Stimulated activated CD8-positive, alpha-beta memory T cell treated with anti-CD3 and anti-CD28 coated beads, Interleukin-15, amount 100 ng/mL, for 24 hours (primary cell): ENCODE measurements around the gene DLGAP4.

ENCODE experiments used
- DNase-seq: peaks from one replicate; pipeline ENCODE4 v3.0.0-alpha.2; 2020; ENCODE audit warnings: low read depth

DLGAP4 gene, protein sequence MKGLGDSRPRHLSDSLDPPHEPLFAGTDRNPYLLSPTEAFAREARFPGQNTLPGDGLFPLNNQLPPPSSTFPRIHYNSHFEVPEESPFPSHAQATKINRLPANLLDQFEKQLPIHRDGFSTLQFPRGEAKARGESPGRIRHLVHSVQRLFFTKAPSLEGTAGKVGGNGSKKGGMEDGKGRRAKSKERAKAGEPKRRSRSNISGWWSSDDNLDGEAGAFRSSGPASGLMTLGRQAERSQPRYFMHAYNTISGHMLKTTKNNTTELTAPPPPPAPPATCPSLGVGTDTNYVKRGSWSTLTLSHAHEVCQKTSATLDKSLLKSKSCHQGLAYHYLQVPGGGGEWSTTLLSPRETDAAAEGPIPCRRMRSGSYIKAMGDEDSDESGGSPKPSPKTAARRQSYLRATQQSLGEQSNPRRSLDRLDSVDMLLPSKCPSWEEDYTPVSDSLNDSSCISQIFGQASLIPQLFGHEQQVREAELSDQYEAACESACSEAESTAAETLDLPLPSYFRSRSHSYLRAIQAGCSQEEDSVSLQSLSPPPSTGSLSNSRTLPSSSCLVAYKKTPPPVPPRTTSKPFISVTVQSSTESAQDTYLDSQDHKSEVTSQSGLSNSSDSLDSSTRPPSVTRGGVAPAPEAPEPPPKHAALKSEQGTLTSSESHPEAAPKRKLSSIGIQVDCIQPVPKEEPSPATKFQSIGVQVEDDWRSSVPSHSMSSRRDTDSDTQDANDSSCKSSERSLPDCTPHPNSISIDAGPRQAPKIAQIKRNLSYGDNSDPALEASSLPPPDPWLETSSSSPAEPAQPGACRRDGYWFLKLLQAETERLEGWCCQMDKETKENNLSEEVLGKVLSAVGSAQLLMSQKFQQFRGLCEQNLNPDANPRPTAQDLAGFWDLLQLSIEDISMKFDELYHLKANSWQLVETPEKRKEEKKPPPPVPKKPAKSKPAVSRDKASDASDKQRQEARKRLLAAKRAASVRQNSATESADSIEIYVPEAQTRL

DNA sequence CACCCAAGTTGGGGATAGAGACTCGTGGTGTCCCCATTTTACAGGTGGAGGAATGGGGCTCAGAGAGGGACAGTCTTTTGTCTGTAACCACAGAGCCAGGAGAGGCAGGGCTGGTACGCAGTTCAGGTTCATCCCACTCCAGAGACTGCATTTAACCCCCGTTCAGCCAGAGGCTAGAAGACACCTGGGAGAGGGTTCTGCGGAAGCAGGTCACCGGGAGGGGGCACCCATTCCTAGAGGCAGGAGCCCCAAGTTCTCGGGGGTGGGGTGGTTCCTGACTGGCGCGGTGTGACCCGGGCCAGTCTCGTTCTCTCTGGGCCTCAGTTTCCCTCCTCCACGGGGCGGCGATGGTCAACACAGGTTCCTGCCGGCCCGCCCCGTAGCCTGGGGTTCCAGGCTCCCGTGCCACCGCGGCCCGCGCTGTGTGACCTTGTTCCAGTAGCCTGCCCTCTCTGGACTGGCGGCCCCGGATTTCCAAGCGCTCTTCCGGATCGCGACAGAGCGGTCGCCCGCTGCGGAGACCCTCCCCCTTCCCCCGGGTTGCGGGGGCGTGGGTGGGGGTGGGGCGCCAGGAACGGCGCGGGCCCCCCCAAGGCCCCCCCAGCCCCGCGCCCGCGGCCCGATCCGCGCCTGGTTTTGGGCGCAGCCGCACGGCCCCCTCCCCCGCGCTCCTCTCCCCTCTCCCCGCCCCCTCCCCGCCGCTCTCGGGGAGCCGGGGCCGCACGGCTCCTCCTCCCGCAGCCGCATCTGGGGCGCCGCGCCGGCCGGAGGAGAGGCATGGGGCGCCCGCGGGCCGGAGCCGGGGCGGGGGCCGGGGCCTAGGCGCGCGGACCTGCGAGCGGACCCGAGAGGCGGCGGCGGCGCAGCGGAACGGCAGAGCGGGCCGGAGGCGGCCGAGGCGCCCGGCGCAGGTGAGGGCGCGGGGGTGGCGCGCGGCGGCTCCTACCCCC is at the start of gene DLGAP4:
Gene DLGAP4 (plus strand): TSS at position 738 of the 950 bp plus-strand sequence. CDS start 125,379 bp downstream, outside the sequence.
- no peak for DNase-seq

DNA sequence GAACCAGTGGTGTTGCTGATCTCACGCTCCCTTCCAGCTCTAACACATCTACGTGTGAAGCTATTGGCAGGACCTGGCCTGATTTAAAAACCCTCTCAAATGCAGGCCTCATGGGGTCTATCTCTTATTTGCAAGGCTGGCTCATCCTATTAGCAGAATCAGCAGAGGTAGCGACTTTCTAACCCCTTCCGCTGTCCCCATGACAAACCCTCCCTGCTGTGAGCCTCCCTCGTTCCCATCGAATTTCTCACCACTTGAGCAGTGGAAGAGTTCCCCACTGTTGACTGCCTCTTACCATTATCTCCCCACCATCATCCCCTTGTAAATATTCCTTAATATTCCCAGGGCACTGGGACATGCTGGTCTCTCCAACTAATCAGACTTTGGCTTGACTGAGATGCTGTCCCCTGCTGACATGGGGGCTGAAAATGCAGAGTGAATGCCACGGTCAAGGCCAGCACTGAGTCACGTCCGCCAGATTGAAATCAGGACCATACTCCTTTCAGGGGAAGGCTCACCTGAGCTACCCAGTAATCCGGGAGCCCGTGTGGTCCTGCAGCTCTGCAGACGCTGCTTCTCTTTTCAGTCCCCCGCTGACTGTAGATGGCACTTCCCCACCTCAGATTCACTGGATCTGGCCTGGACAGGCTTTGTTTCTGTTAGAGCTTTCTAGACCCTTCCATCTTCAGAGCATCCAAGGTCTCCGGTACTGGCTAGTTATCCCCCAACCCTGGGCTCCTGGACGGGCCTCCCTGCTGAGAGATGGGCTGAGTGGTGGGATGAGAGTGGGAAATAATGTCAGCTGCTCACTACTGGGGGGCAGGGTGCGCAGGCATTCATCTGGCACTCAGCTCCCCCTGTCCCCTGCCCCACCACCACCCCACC is 46.7 kb upstream of the DLGAP4 start:
- no peak for DNase-seq

DNA sequence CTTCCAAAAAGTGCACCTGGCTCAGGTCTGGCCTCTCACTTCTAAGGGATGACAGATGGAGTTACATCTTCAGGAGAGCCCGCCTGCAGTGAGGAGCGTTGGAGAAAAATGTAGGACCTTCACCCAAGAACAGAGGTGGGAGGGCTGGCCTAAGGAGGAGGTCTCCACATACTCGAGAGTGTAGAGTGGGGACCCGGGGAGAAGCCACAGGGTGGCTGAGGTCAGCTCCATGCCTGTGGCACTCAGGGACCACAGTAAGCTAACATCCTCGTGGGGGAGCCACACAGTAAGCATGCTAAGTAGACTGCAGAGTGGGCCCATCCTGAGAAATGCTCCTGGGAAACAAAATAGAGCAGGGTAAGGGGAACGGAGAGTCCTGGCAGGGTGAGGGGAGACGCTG is 45.8 kb upstream of the DLGAP4 start:
- DNase-seq = no peak

DNA sequence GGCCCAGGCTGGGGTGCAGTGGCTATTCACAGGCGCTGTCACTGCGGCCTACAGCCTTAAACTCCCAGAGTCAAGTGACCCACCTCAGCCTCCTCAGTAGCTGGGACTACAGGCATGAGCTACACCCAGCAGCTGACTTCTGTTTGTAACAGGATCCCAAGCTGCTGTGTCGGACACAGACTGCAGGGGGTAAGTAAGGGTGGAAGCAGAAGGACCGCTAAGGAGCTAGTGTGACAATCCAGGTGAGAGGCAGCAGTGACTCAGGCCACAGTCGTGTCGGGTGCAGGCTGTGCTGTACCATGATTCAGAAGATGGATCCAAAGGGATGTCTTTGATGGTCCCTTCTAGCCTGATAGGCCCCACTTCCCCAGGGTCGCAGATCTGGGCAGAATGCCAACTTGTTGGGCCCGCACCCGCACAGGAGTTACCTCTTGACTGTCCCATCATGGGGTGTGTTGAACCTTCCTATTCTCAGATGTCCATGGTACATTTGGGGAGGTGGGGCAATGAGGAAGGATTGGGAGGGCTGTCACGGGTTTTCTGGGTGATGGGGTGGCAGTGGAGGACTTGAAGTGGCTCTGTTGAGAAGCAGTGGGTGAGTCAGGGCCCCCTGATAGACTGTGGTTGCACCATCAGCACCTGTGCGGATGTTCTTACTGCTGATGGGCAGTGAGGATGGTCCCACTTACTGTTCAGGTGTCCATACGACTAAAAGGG is 44.6 kb upstream of the DLGAP4 start:
- DNase-seq = no peak

DNA sequence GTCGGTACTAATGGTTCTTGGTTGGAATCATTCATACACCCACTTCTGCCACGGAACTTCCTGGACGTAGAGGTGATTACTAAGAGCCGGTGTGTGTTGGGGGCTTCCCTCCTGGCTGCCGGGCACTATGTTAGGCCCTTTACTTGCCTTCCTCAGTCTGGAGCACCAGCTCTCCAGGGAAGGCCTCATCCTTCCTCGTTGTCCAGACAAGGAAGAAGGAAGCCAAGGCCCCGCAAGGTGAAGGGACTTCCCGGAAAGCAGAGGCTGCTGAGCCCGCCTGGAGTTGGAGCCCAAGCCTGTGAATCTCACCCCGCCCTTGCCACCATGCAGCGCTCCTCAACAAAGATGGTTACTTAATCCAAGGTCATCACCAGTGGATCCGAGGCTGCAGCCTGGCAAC is 43.7 kb upstream of the DLGAP4 start:
- DNase-seq = no peak

DNA sequence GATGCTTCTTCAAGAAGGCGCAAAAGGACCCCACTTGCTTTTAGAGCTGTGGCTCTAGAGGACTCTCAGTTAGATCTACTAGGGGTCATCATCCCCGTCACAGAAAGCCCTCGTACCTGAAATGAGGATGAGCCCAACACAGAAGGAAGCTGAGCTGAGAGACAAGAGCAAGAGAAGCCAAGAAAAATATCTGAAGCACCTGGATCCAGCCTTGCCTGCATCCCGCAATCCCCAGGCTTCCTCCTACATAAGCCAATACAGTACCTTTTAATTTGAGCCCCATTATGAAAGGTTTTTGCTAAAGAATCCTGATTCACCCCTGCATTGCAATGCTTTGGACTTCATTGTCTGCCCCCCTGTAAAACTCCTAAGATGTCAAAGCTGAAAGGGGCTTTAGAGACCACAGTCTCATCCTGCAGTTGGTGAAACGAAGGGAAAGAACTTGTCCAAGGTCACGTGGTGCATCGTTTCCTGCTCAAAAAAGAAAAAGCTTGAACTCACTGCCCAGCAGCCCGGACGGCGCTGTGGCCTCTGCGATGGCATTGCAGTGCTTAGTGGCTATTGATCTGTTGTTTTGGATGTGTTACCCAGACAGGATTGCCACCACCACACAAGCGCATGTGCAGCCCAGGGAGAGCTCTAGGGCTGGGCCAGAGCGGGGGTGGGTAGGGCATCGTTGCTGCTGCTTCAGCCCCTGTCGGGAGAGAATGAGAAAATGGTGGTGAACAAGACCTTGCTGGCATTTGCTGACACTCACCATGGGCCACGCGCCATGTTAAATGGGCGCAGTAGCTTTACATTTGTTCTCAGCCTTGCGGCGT is 41.5 kb upstream of the DLGAP4 start:
- no peak for DNase-seq

DNA sequence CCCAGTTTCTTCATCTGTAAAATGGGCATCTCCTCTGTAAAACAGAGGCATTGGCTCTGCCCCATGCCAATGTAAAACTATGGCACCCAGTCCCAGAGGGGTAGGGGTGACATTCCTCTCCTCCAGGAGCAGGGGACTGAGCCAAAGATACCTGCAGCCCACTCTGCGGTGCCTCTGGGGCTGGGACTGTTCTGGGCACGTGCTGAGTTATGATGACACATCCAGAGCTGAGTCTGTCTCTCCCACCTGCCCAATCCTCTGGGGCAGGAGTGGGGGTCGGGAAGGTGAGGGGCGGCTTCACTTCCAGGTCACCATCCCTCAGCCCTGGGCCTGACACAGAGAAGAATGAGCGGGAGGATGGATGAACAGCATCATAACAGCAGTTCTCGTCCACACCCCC is 40.0 kb upstream of the DLGAP4 start:
- DNase-seq = no peak

DNA sequence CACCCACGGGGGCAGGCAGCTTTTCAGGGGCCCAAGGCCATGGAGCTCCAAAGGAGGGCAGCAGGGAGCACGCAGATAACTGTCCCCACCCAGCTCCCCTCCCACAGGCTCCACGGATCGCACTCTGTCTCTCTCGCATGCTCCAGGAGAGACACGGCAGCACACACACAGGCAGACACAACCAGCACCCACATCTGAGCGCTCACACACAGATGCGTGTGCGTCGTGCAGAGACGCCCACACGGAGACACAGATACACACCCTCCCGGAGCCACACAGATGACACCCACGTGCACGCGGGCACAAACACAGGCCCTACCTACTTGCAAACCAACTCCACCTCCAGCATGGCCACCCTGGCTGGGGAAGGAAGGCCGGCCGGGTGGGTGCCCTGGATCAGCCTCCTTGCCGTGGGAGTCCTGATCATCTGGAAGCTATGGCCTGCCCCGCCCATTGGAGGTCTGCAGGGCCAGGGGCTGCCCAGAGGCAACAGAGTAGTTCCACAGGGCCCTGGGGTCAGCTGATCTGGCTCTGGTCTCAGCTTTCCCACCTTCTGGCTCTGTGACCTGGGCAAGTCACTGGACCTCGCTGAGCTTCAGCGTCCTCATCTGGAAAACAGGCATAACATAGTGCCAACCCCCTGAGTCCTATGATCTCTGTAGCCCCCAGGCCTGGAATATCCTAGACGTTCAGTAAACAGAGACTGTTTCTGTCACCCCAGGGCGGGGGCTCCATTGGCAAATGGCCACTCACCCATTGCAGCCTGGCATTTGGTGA is 38.3 kb upstream of the DLGAP4 start:
- DNase-seq = no peak

DNA sequence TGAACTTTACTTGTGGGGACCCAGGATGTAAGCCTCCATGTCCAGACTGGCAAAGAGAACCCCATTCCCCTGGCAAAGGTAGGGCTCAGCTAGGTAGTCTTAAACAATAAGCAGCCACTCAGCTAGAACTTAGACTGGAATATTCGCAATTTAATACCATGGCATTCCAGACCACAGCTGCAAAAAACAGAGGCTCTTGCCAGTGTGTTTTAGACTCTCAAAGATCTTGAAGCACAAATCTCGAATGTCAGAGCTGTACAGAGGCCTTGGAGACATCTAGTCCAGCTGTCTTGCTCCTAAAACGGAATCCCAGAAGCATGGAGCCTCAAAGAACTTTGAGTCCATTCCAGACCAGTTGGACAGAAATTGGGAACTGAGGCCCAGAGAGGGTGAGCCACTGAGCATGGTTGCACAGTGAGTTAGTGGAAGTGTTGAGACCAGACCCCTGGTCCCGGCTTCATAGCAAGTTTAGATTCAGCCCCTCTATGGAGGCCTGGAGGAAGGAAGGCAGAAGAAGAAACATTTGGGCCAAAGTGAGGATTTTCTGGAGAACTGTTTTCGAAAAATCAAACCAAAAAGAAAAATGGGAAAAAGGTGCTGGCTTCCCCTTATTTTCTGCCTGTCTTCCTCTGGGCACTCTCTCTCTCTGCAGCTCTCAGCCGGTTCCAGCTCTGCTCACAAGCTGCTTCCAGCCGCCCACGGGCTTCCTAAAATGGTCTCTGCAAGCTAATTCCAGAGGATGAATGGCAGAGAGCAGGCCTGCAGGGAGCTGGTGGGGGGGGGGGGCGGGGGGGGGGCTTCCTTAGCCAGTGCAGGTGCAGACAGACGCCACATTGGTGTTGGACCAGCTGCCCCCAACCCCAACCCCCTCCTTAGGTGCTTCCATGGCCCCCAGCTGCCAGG is 37.4 kb upstream of the DLGAP4 start:
- DNase-seq = no peak

DNA sequence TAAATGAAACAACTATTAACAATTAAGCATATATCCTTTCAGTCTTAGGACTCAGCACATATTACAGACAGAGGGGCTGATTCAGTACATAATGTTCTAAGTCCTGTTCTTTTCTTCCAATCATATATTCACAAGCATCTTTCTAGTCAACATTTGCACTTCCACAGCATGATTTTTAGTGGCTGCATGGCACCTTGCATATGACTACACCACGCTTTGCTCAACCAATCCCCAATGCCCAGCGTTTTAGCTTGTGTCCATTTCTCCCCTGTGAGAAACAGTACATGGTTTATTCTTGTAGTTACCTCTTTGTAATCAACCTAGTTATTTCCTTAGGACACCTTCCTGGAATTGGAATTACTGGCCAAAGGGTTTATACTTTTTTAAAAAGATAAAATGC is 36.6 kb upstream of the DLGAP4 start:
- no peak for DNase-seq

DNA sequence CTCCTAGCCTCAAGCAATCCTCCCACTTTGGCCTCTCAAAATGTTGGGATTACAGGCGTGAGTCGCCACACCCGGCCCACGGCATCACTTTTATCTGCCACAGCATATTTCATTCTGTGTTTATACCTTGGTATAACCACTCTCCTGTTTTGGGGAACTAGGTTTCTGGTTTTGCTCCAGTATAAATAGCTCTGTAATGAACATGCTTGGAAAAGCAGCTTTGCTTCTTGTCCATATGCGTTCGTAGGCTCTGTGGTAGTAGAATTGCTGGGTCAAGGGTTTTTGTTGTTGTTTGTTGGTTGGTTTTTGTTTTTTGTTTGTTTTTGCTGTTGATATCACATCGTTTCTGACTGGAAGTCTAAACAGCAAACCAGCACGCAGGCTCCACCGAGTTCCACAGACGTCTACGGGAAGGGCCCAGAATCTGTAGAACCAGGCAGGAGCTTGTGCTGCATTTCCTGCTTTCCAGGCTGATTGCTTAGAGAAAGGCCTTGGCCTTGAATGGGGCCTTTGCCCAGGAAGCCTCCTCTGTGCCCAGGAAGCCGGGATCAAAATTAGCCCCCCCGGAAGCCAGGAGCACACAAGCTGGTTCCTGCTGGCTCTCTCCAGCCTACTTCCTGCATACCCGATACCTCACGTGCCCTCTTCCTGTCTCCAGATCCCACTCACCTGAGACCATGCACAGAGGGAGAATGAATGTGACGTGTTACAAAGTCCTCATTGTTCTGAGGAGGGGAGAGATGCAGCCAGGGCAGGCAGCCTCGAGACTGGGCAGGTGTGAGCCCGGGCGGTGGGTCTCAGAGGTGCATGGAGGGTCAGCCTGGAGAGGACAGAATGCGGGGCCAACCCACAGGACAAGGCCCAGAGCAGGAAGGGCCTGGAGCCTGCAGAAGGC is 35.1 kb upstream of the DLGAP4 start:
- no peak for DNase-seq

DNA sequence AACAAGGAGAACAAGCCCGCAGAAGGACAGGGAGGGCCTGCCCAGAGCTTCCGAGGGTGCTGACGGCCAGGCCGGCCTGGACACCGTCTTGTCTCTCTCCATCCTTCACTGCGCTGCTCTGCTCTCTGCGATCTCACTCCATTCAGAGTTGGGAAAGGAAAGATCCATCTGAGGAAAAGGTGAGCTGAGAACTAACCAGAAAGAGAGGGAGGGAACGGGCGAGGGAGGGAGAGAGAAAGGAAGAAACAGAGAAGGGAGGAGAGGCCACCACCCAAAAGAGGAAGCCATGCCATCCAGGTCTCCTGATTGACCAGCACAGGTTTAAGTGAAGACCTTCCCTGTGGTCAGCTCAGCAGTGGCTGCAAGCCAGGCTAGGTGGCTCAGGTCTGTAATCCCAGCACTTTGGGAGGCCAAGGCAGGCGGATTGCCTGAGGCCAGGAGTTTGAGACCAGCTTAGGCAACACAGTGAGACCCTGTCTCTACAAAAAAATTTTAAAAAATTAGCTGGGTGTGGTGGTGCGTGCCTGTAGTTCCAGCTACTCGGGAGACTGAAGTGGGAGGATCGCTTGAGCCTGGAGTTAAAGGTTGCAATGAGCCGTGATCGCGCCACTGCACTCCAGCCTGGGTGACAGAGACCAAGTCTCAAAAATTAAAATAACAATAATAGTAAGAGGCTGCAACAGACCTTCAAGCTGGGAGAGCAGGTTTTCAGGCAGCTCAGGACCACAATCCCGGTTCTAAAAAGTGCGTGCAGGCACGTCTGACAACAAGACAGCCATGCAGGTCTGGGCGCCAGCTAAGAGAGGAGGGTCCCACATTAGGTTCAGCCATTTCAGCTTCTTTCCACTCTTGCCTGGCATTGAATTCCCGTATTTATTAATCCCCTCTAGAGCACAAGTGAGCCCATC is 34.2 kb upstream of the DLGAP4 start:
- DNase-seq = no peak

DNA sequence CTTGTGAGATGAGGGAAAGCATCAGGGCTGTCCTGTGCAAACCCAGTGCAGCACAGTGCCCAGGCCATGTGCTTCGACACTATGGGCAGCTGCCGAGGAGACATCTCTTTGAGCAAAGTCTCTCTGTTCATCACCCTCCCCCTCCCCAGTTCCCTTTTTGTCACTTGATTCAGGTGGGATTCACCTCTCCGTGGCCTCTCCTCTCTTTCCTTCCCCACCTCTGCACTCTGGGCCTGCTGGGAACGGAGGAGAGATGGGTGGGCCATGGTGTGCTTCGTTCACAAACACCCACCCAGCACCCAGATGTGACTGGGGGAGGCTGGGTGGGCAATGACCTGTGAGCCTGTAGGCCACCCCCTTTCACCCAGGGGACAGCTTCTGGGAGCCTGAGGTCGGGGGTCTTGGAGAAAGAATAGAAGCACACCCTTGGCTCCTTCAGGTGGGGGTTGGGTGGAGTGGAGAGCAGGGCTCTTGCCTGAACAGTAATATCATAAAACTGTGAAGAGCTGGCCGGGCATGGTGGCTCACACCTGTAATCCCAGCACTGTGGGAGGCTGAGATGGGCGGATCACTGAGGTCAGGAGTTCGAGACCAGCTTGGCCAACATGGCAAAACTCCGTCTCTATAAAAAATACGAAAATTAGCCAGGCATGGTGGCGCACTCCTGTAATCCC is 33.5 kb upstream of the DLGAP4 start:
- DNase-seq = no peak

DNA sequence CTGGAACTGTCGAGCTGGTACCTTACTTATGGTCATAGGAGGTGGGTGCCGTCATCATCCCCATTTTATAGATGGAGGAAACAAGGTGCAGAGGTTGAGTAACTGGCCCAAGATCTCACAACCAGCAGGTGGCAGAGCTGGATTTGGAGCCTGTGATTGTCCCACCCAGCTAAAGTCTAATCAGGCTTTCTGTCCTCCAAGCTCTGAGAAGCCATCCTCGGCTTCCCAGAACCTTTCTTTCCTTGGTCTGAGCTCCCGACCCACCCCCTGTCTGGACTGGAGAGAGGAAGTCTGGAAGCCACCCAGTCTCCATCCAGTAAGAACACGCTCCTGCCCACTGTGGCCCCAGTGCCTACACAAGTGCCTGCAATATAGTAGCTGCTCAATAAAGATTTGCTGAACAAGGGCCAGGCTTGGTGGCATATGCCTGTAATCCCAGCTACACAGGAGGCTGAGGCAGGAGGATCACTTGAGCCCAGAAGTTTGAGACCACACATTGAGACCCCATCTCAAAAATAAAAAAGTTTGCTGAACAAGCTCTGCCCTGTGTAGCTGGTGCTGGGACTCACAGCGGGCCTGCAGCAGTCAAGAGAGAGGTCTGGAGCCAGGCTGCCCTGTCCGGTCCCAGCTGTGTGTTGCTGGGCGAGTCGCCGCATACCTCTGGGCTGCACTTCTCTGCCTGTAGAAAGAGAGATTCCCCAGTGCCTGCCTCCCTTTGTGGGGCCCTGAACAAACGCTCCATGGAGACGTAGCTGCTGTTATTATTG is 32.5 kb upstream of the DLGAP4 start:
- no peak for DNase-seq
